Measurements from ENCODE around the gene SELPLG. TPM values are rescaled to one million over a fixed set of nuclear protein-coding genes. Genes with fewer than 3 reads are reported as not detected.

The SELPLG gene
- total and polyA plus RNA-seq, 4 donors, result 2.1 to 9.6 (median 4.8) TPM

- H3K4me3 ChIP-seq (ENCODE audit: low read depth in 1 of 3, low read length in 3 of 3), result no peak overlapping the region
Measured at GRCh38 chr12:108572166-108572790, 61.4 kb downstream of the SELPLG start.

More at GRCh38 chr12:108572166-108572790, 61.4 kb downstream of the SELPLG start:
- Histone ChIP-seq H3K4me1 (ENCODE audit: control insufficient read depth in 4 of 4, insufficient read depth in 4 of 4, low read length in 3 of 4) (no peaks in the 10 kb centered on the region), H3K27ac (ENCODE audit: low read depth in 1 of 2, low read length in 2 of 2) (no peak overlapping the region), H3K27me3 (ENCODE audit: control insufficient read depth in 4 of 4, insufficient read depth in 4 of 4, low read length in 3 of 4) (no peaks in the 10 kb centered on the region), H3K9ac (ENCODE audit: low read depth in 1 of 2, low read length in 2 of 2) (no peak overlapping the region), H3K9me3 (ENCODE audit: control insufficient read depth in 4 of 4, low read length in 3 of 4) (no peaks in the 10 kb centered on the region), H3K36me3 (ENCODE audit: control insufficient read depth in 4 of 4, insufficient read depth in 3 of 4, low read depth in 1 of 4, low read length in 3 of 4) (peaks cover 0 to 26% (median 15%) of the 10 kb centered on the region in 4 donors)
- TF ChIP-seq REST (IDR thresholded peaks at IDR 0.05) (no peak), YY1 (IDR thresholded peaks at IDR 0.05) (no peak), FOXA1 (IDR thresholded peaks at IDR 0.05) (no peak), RAD21 (IDR thresholded peaks at IDR 0.05) (no peak), SP1 (IDR thresholded peaks at IDR 0.05) (no peak), HNF4A (conservative IDR thresholded peaks at IDR 0.05) (no peak), CTCF (IDR thresholded peaks at IDR 0.05; ENCODE audit: low read depth, low read length, missing input control) (no peak), FOXA2 (IDR thresholded peaks at IDR 0.05) (no peak), JUND (IDR thresholded peaks at IDR 0.05) (no peak), TAF1 (conservative IDR thresholded peaks at IDR 0.05) (no peak), ZBTB33 (IDR thresholded peaks at IDR 0.05) (no peak), MAX (IDR thresholded peaks at IDR 0.05) (no peak), EGR1 (IDR thresholded peaks at IDR 0.05; ENCODE audit: low read depth in 2 of 2) (no peak), HNF4G (IDR thresholded peaks at IDR 0.05) (no peak), ATF3 (IDR thresholded peaks at IDR 0.05) (no peak), GABPA (IDR thresholded peaks at IDR 0.05 in 1 of 2, conservative IDR thresholded peaks at IDR 0.05 in 1 of 2) (no peak), RXRA (IDR thresholded peaks at IDR 0.05) (no peak), NR2F2 (IDR thresholded peaks at IDR 0.05) (no peak)
- WGBS, result 74% methylated on average over 8 of the region's 8 CpGs
- no peak for DNase-seq (ENCODE audit: low spot score)

Small RNA genes lying within 50 kb of the gene (small RNA-seq; reads per million reads assigned to genes)
- gene RNU7-169P, result not detected

Other genes with a start within 250 kb of the SELPLG start
- gene FICD, start 118.6 kb downstream of the SELPLG start, total RNA-seq, result 10 to 100 TPM in 1 of 2 donors, 1 to 10 TPM in 1; 3.6 to 20.9 TPM
- gene FICD, start 118.6 kb downstream of the SELPLG start, polyA plus RNA-seq, result 1 to 10 TPM; 4.1 to 9.0 TPM
- 10 to 100 TPM; 36.6 to 37.1 TPM for gene SART3, start 72.7 kb downstream of the SELPLG start, total RNA-seq
- 10 to 100 TPM in 1 of 2 donors, 1 to 10 TPM in 1; 5.9 to 10.5 TPM for gene SART3, start 72.7 kb downstream of the SELPLG start, polyA plus RNA-seq
- 10 to 100 TPM; 42.3 to 75.6 TPM for gene ISCU, start 71.3 kb downstream of the SELPLG start, total RNA-seq
- gene ISCU, start 71.3 kb downstream of the SELPLG start, polyA plus RNA-seq, result 10 to 100 TPM; 52.0 to 85.9 TPM
- 1 to 10 TPM in 1 of 2 donors, under 1 TPM in 1; 0.25 to 2.6 TPM for gene TMEM119, start 35.8 kb downstream of the SELPLG start, total RNA-seq
- gene TMEM119, start 35.8 kb downstream of the SELPLG start, polyA plus RNA-seq, result under 1 TPM; 0.14 to 0.51 TPM
- gene CORO1C, start 97.6 kb upstream of the SELPLG start, total RNA-seq, result 10 to 100 TPM; 45.8 to 58.6 TPM
- 10 to 100 TPM; 23.2 to 38.1 TPM for gene CORO1C, start 97.6 kb upstream of the SELPLG start, polyA plus RNA-seq
- 1 to 10 TPM; 4.7 to 8.5 TPM for gene SSH1, start 223.7 kb upstream of the SELPLG start, total RNA-seq
- gene SSH1, start 223.7 kb upstream of the SELPLG start, polyA plus RNA-seq, result 1 to 10 TPM; 4.5 to 5.6 TPM
- gene DAO, start 246.2 kb upstream of the SELPLG start, total RNA-seq, result 10 to 100 TPM in 1 of 2 donors, under 1 TPM in 1; 0.84 to 28.3 TPM
- 10 to 100 TPM; 17.6 to 51.4 TPM for gene DAO, start 246.2 kb upstream of the SELPLG start, polyA plus RNA-seq

All from liver (tissue), 10 donors.